HUDEP-2 (cell line): ENCODE data around the gene MYBPC3.
"Not testable (repeated sequence)": the region's sequence is repeated elsewhere in the genome, so short reads cannot be mapped to it uniquely, and the experiment has no call there.

ENCODE experiments used
- DNase-seq, 76 experiments: peaks; one replicate each; lab custom pipeline; 2025; ENCODE audit not compliant: unreplicated experiment in 76 of 76; lab: John Stamatoyannopoulos, UW

MYBPC3 gene

DNA sequence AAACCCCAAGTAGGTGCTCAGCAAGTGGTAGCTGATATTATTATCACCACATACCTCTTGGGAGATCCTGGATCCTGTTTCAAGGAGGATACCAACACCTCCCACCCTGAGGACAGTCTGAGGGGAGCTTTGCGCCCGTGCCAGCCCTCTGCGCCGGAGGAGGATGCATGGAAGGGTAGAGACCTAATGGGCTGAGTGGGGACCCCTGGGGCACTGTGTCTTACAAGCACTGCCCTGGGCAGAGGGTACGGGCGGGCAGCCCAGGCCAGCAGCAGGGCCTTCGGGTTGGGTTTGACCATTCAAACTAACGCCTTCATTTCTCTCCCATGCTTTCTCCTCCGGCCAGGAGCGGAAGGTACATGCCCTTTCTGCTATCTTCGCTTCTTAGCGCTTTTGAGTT lies 26.3 kb downstream of the MYBPC3 start:
- no peak for DNase-seq

GRCh38 chr11:47325271-47326041 lies 27.0 kb downstream of the MYBPC3 start:
- peak in 75 of 76 experiments; percentile 20 to 95 (median 87) for DNase-seq

- no peak for DNase-seq
These were observed 28.0 kb downstream of the MYBPC3 start for GRCh38 chr11:47324520-47324919.

DNA sequence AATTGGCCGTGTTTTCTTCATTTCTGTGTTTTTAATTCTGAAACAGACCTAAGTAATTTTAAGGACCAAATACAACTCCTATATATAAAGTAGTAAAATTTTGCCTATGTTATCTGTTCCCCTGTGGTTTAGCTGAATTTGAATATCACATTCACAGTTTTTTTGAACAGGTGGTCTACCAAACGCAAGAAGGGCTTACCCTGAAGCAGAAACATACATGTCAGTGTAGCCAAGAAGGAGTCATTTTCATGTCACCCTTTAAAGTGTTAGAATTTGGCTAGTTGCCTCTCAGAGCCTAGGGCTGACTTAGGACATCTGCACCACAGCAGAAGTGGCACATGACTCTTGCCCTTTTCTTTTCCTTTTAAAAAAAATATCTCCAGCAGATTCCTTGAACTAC lies 34.3 kb downstream of the MYBPC3 start:
- no peak for DNase-seq

- no peak for DNase-seq
These were observed 35.3 kb downstream of the MYBPC3 start for GRCh38 chr11:47317064-47317828.

GRCh38 chr11:47316501-47316900 lies 36.0 kb downstream of the MYBPC3 start:
- not testable (repeated sequence) for DNase-seq

DNA sequence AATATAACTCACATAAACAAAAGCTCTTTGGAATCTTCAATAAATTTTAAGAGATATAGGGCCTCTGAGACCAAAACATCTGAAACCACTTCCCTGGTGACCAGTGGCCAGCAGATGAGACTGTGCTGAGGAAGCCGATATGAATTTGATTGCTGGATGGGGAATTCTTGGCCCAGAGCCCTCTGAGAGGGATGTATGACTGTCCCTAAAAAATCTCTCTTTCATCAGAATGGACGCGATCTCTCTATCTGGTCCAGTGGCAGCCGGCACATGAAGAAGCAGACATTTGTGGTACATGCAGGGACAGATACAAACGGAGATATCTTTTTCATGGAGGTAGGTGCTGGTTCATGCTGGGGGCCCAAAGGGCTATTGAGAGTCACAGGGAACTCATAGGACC lies 37.5 kb downstream of the MYBPC3 start:
- no peak for DNase-seq

DNA sequence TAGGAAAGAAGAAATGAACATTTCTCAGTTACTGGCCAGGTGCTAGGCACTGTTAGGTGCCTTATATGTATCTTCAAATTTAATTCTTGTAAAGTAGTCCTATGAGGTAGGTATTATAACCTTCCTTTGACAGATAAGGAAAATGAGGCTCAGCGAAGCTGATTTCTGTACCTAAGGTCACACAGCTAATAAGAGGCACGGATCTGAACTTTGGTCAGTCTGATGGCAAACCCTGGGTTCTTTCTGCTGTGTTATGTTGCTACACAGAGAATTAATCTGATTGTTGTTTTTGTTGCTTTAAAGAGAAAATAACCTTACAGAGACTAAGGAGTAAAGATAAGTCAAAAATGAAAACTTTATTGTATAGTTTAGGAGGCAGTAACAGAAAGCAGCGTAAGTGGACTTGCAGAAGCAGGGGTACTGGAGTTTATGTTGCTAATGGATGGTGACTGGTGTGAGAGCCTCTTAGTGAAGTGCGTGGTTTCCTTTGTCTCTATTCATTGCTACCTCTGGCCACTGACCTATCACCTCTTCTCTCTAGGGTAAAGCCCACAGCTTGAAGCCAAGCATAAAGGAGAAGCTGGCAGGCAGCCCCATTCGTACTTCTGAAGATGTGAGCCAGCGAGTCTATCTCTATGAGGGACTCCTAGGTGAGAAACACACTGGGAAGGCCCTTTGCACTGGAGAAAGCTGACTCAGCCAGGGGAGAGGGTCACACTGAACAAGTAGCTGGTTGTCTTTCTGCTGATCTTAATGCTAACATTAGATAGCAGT lies 44.3 kb downstream of the MYBPC3 start:
- DNase-seq, result no peak

DNA sequence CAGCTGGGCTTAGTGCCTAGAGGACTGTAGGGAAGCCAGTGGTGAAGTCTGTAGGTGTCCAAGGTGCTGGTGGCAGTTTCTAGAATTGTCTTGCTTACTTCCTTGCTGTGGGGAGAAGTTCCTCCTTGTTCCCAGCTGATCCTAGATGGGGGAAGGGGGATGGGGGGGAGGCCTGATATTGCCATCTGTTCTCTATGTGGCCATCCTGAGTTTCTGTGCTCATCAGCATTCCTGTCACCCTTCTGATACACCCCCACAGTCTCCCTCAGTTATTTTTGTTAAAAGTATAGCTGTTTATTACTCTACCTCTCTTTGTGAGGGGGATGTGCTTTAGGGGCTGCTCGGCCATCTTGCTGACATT lies 46.0 kb downstream of the MYBPC3 start:
- no peak for DNase-seq

GRCh38 chr11:47305734-47306483 lies 46.6 kb downstream of the MYBPC3 start:
- DNase-seq, result no peak

DNA sequence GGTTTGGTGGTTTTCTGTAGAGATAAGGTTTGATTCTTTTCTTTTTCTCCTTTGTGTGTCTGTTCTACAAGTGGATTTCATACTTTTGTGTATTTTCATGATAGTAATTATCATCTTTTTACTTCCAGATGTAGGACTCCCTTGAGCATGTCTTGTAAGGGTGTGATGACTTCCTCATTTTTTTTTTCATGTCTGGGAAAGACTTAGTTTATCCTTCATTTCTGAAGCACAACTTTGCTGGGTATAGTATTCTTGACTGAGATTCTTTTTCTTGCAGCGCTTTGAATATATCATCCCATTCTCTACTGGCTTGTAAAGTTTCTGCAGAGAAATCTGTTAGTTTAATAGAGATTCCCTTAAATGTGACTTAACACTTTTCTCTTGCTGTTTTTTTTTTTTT lies 49.6 kb downstream of the MYBPC3 start:
- no peak for DNase-seq

GRCh38 chr11:47299078-47299477 lies 53.4 kb downstream of the MYBPC3 start:
- DNase-seq, result no peak

DNA sequence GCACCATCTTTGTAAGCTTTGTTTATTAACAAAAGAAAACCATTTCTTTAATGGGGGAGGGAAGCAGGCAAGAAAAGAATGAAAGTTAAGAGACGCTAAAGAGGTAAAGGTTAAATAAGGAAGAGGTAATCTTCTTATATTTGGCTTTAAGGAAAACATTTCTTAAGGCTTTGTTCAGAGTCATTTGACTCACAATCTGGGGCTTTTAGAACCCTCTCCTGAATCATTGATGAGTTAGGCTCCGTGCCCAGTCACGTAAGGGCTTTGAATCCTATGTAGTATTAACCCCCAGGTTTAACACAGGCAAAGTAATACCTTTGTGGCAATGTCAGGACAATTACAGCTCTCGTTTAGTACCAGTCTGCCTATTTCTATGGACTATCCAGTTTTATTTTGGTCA lies 56.5 kb downstream of the MYBPC3 start:
- no peak for DNase-seq

- no peak for DNase-seq
These were observed 57.1 kb downstream of the MYBPC3 start for GRCh38 chr11:47295385-47295784.

- DNase-seq, result no peak
These were observed 62.6 kb downstream of the MYBPC3 start for GRCh38 chr11:47289856-47290255.

DNA sequence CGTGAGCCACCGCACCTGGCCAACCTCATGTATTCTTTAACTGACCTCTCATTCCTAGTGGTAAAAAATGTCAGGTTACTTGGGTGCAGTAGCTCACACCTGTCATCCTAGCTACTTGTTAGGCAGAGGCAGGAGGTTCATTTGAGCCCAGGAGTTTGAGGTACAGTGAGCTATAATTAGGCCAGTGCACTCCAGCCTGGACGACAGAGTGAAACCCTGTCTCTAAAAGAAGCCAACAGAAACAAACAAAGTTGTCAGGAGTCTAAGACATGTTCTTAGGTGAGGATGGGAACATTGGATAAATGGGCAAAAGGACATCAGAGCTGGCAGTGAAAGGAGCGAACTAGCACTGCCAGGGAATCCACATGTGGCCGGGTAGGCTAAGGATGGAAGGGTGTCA lies 64.4 kb downstream of the MYBPC3 start:
- no peak for DNase-seq

- no peak for DNase-seq
These were observed 66.3 kb downstream of the MYBPC3 start for GRCh38 chr11:47285969-47286770.

DNA sequence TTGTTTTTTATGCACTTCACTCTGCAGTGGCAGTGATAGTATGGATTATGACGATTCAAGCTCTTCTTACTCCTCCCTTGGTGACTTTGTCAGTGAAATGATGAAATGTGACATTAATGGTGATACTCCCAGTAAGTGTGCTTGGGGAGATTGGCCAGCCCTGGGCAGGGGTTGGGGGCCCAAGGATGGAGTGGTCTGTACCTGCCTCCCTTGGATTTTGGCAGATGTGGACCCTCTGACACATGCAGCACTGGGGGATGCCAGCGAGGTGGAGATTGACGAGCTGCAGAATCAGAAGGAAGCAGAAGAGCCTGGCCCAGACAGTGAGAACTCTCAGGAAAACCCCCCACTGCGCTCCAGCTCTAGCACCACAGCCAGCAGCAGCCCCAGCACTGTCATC lies 68.4 kb downstream of the MYBPC3 start:
- no peak for DNase-seq

- DNase-seq, result no peak
These were observed 70.0 kb downstream of the MYBPC3 start for GRCh38 chr11:47282462-47282861.
